Measurements from ENCODE around the gene NRN1. TPM values are rescaled to one million over a fixed set of nuclear protein-coding genes. Genes with fewer than 3 reads are reported as not detected.

NRN1 gene
- total and polyA plus RNA-seq, 2 experiments from 2014 or later: 50.5 to 94.6 TPM

DNA sequence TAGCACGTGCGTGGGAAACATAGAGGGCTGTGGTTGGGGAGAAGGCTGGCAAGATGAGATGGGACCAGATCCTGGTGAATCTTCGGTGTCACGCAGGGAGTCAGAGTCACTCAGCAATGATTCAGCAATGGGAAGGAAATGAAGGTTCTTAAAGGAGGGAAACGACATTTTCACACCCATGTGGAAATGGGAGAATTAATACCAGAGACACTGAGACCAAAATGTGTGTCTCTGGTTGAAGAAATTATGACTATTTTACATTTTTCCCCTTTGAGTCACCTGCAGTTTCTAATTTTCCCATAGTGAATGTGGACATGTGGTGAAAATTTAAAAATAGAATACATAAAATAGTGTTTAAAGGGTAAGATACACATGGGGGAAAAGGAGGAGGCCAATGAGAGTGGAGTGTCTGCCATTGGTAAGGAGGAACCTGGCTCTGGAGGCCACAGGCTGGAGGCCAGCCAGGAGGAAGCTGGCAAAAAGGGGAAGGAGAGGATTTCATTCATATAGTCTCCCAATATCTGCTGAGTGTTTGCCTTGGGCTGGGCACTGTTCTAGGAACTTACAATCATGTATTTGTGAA is 17.5 kb downstream of the NRN1 start:
- in situ Hi-C loops (cut with MboI): no loop called here
- no peaks in the 10 kb centered on the region for H3K27me3 ChIP-seq (replicated peaks; ENCODE audit: insufficient read depth)
- no peaks in the 10 kb centered on the region for H3K79me2 ChIP-seq (ENCODE audit: insufficient read depth)
- H3K4me2 ChIP-seq (ENCODE audit: unreplicated experiment): peak overlapping the region; percentile 34
- H3K9me3 ChIP-seq (ENCODE audit: low read depth): no peaks in the 10 kb centered on the region
- H3K9me2 ChIP-seq (ENCODE audit: insufficient read depth): no peaks in the 10 kb centered on the region
- 17 to 18% methylated on average over 5 of the region's 5 CpGs for WGBS, 2 experiments (ENCODE audit: low coverage in 1 of 2, low lambda C conversion rate in 2 of 2, missing lambda C conversion rate in 2 of 2)
- no peaks in the 10 kb centered on the region for H3K36me3 ChIP-seq (ENCODE audit: low read depth)
- no peaks in the 10 kb centered on the region for H4K20me1 ChIP-seq (ENCODE audit: insufficient read depth)
- H3K9ac ChIP-seq: peak overlapping the region; percentile 53
- no peak for TF ChIP-seq EZH2 (IDR thresholded peaks at IDR 0.05; ENCODE audit: insufficient read depth, poor library complexity, severe bottlenecking)
- TF ChIP-seq EZH2phosphoT487 (IDR thresholded peaks at IDR 0.05; ENCODE audit: insufficient read depth, low read depth): no peak
- no peak overlapping the region for H3K4me3 ChIP-seq
- peaks cover 18% of the 10 kb centered on the region for H3F3A ChIP-seq (ENCODE audit: insufficient read depth)
- peak overlapping the region; percentile 89 for H3K27ac ChIP-seq
- H2AFZ ChIP-seq: 0 out of 2 replicates have a peak overlapping the region, but pooled peaks have one; percentile 2
- DNase-seq: peak; percentile 96
- peaks cover 27% of the 10 kb centered on the region for H3K4me1 ChIP-seq (ENCODE audit: insufficient read depth)

DNA sequence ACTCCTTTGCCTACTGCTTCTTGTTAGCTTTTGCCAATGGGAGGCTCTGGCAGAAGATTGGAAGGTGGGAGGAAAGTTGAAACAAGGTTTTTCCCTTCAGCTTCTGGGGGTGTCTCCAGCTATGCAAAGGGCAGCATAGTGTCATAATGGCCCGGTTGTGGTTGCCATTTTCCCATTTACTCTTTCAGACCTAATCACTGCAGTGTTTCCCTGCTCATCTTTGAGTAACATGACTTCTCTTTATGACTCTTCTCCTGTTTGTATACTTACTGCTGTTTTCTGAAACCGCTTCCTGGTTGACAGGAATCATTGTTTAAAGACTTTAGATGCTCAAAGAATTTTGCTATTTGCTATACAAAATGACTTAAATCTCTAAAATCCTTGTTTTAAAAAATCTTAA is 19.9 kb downstream of the NRN1 start:
- H3K4me3 ChIP-seq: no peak overlapping the region
- no peaks in the 10 kb centered on the region for H3K27me3 ChIP-seq (replicated peaks; ENCODE audit: insufficient read depth)
- no peaks in the 10 kb centered on the region for H3K9me3 ChIP-seq (ENCODE audit: low read depth)
- no peaks in the 10 kb centered on the region for H3K79me2 ChIP-seq (ENCODE audit: insufficient read depth)
- in situ Hi-C loops (cut with MboI): no loop called here
- 48 to 59% methylated on average over 2 of the region's 2 CpGs for WGBS, 2 experiments (ENCODE audit: low coverage in 1 of 2, low lambda C conversion rate in 2 of 2, missing lambda C conversion rate in 2 of 2)
- H2AFZ ChIP-seq: no peak overlapping the region
- H3K4me1 ChIP-seq (ENCODE audit: insufficient read depth): peaks cover 27% of the 10 kb centered on the region
- TF ChIP-seq EZH2 (IDR thresholded peaks at IDR 0.05; ENCODE audit: insufficient read depth, poor library complexity, severe bottlenecking) (no peak), EZH2phosphoT487 (IDR thresholded peaks at IDR 0.05; ENCODE audit: insufficient read depth, low read depth) (no peak)
- H3K27ac ChIP-seq: no peak overlapping the region
- peaks cover 22% of the 10 kb centered on the region for H3F3A ChIP-seq (ENCODE audit: insufficient read depth)
- H4K20me1 ChIP-seq (ENCODE audit: insufficient read depth): no peaks in the 10 kb centered on the region
- no peak for DNase-seq
- no peak overlapping the region for H3K4me2 ChIP-seq (ENCODE audit: unreplicated experiment)
- H3K9me2 ChIP-seq (ENCODE audit: insufficient read depth): no peaks in the 10 kb centered on the region
- H3K36me3 ChIP-seq (ENCODE audit: low read depth): no peaks in the 10 kb centered on the region
- no peak overlapping the region for H3K9ac ChIP-seq

GRCh38 chr6:5984150-5985089 is 22.3 kb downstream of the NRN1 start:
- H3K9me2 ChIP-seq (ENCODE audit: insufficient read depth): no peaks in the 10 kb centered on the region
- no peaks in the 10 kb centered on the region for H3K27me3 ChIP-seq (replicated peaks; ENCODE audit: insufficient read depth)
- no peaks in the 10 kb centered on the region for H3K79me2 ChIP-seq (ENCODE audit: insufficient read depth)
- H3F3A ChIP-seq (ENCODE audit: insufficient read depth): peaks cover 29% of the 10 kb centered on the region
- H3K9ac ChIP-seq: no peak overlapping the region
- DNase-seq: no peak
- H3K4me3 ChIP-seq: no peak overlapping the region
- H2AFZ ChIP-seq: no peak overlapping the region
- no peak overlapping the region for H3K4me2 ChIP-seq (ENCODE audit: unreplicated experiment)
- WGBS, 2 experiments (ENCODE audit: low coverage in 1 of 2, low lambda C conversion rate in 2 of 2, missing lambda C conversion rate in 2 of 2): 89 to 90% methylated on average over 7 of the region's 7 CpGs
- H3K27ac ChIP-seq: no peak overlapping the region
- peaks cover 24% of the 10 kb centered on the region for H3K4me1 ChIP-seq (ENCODE audit: insufficient read depth)
- no peaks in the 10 kb centered on the region for H4K20me1 ChIP-seq (ENCODE audit: insufficient read depth)
- no peak for TF ChIP-seq EZH2 (IDR thresholded peaks at IDR 0.05; ENCODE audit: insufficient read depth, poor library complexity, severe bottlenecking)
- TF ChIP-seq EZH2phosphoT487 (IDR thresholded peaks at IDR 0.05; ENCODE audit: insufficient read depth, low read depth): no peak
- H3K36me3 ChIP-seq (ENCODE audit: low read depth): no peaks in the 10 kb centered on the region
- H3K9me3 ChIP-seq (ENCODE audit: low read depth): no peaks in the 10 kb centered on the region
- in situ Hi-C loops (cut with MboI): no loop called here

DNA sequence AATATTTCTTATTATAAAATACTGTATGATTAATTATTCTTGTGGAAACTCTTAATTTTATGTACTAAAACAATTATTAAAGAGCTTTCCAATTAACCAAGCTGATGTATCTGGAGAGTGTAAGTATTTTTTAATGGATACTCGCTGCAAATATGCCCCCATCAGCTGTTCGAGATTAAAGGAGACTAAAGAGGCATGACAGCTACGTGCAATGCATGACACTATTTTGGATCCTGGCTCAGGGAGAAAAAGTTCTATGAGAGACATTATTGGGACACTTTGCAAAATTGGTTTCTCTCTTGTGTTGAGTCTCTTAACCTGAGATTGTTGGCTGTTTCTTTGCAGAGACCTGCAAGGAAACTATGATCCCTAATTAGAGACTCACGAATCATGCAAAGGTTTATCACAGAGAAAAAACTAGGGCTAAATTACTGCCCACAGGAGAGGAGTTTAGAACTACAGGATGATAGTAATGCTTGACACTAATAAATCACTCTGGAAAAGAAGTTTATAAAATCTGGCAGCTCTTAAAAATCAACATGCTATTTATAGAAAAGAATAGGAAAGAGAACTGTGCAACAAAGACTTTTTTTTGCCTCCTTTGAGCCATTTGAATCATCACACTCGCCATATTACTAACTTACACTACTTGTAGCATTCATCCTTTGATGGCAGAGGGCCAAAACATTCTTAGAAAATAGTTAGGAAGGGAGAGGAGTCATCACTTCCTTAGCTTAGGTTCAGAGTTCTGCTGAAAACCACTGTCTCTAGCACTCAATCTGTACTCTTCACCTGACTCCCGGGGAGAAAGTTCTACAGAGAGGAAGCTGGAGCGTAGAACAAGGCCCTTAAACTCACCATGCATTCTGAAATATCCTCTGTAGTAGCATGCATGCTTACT is 25.3 kb downstream of the NRN1 start:
- H3K4me3 ChIP-seq: no peak overlapping the region
- no peaks in the 10 kb centered on the region for H3K27me3 ChIP-seq (replicated peaks; ENCODE audit: insufficient read depth)
- peaks cover 26% of the 10 kb centered on the region for H3F3A ChIP-seq (ENCODE audit: insufficient read depth)
- H3K9me3 ChIP-seq (ENCODE audit: low read depth): no peaks in the 10 kb centered on the region
- no peak overlapping the region for H3K4me2 ChIP-seq (ENCODE audit: unreplicated experiment)
- H3K36me3 ChIP-seq (ENCODE audit: low read depth): no peaks in the 10 kb centered on the region
- TF ChIP-seq EZH2phosphoT487 (IDR thresholded peaks at IDR 0.05; ENCODE audit: insufficient read depth, low read depth) (no peak), EZH2 (IDR thresholded peaks at IDR 0.05; ENCODE audit: insufficient read depth, poor library complexity, severe bottlenecking) (no peak)
- peaks cover 16% of the 10 kb centered on the region for H3K4me1 ChIP-seq (ENCODE audit: insufficient read depth)
- WGBS, 2 experiments (ENCODE audit: low coverage in 1 of 2, low lambda C conversion rate in 2 of 2, missing lambda C conversion rate in 2 of 2): 71 to 72% methylated on average over 7 of the region's 7 CpGs
- H3K9me2 ChIP-seq (ENCODE audit: insufficient read depth): no peaks in the 10 kb centered on the region
- in situ Hi-C loops (cut with MboI): no loop called here
- DNase-seq: peak; percentile 95
- no peak overlapping the region for H3K27ac ChIP-seq
- H4K20me1 ChIP-seq (ENCODE audit: insufficient read depth): no peaks in the 10 kb centered on the region
- no peaks in the 10 kb centered on the region for H3K79me2 ChIP-seq (ENCODE audit: insufficient read depth)
- H3K9ac ChIP-seq: no peak overlapping the region
- no peak overlapping the region for H2AFZ ChIP-seq

Data from GM23248 (cell line).